Effector CD8-positive, alpha-beta T cell (primary cell): Measurements from ENCODE around the gene IQCN.
A peak's percentile ranks its signal among the peaks of the same experiment; 100 is the strongest.
"Not testable (repeated sequence)": the region's sequence is repeated elsewhere in the genome, so short reads cannot be mapped to it uniquely, and the experiment has no call there.

Source experiments
- DNase-seq: peaks from one replicate; lab custom pipeline; 2025; lab: John Stamatoyannopoulos, UW

IQCN gene

DNA sequence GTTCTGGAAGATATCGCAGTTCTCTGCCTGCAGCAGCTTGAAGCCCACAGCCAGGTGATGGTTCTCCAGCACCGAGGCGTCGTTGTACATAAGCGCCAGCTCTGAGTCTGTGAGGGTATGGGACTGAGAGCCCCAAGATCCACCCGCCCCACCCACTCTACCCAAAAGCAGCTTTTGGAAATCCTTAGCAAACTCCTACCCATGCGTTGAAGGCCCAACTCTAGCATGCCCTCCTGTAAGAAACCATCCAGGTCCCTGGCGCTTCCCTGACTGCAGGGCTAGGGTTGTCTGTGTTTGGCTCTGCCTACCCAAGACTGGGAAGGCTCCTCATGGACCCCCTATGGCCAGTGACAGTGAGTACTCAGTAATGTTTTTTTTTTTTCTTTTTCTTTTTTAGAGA, 57.5 kb downstream of the IQCN start:
- DNase-seq = no peak

DNA sequence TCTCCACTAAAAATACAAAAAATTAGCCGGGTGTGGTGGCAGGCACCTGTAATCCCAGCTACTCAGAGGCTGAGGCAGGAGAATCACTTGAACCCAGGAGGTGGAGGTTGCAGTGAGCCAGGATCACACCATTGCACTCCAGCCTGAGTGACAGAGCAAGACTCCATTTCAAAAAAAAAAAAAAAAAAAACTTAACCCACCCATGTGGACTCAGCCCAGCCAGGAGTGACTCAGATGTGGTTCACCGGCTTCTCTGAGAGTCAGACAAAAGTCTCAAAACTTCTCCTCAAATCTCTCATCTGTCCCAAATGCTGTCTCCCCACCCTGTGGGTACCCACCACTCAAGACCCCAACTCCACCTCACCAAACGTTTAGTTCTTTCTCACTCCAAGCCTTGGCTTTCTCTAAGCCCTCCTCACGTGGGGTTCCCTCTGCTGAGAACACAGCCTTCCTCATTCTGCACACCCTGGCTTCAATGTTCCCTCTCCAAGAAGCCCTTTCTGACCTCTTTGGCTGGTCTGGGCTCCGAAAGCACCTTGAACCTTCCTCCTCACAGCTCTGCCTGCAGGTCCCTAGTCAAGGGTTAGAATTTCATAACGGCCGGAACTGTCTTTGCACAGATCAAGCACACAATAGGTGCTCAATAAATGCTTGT, 59.3 kb downstream of the IQCN start:
- no peak for DNase-seq

DNA sequence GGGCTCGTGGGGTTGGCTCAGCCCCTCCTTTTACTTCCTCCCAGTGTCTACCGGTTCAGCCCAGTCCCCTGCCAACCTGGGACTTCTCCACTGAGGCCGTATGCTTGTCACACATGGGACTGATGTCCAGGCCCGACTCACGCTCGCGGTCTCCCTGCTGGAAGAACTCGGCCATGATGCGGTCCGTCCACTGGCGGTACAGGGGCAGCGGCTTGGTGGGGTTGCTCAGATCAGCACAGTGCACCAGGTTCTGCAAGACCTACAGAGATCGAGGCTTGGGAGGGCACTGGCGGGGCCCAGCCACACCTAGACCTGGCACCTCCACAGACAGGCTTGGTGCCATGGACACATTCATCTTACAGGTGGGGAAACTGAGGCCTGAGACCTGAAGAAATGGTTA, 62.6 kb downstream of the IQCN start:
- DNase-seq = no peak

DNA sequence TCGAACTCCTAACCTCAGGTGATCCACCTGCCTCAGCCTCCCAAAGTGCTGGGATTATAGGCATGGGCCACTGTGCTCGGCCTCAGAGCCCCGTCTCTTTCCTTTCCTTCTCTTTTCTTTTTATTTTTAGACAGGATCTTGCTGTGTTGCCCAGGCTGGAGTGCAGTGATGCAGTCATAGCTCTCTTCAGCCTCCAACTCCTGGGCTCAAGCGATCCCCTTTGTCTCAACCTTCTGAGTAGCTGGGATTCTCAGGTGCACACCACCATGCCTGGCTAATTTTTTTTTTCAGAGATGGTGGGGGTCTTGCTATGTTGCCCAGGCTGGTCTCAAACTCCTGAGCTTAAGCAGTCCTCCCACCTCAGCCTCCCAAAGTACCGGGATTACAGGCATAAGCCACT, 64.3 kb downstream of the IQCN start:
- not testable (repeated sequence) for DNase-seq

DNA sequence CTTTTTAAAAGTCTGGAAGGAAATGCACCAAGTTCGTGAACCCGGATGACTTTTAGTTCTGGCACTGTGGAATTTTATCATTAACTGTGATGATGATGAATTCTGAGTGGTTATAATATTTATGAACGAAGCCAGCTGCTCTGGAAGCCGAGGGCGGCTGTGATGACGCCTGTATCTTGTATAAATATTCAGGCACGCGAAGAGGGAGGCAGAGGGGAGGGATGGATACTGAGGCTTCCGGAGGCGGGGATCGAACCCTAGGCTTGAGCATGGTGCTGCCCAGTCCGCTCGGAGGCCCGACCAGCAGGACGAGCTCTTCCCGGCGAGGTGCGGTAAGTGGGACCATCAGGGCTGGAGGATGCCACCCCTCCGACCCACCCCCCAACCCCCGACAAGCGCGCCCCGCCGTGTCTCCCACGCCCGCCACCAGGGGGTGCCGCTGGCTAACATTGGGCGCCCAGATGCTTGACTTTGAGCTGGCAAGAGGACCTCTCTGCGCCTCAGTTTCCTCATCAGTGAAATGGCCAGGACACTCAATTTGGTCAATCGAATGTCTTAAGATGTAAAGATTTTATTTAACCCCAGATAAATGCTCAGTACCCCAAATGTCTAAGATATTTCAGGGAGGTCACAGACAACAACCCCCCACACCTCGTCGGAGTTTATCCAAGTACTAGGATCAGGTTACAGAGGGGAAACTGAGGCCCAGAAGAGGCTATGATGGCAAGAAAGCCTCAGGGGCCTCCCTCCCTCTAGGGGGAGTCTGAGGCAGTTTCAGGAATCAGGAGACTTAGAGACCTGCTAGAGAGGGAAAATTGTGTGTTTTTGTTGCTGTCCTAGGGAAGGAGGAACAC, 65.9 kb downstream of the IQCN start:
- peak; percentile 36 for DNase-seq
